Hematopoietic multipotent progenitor cell treated with erythropoietin and hydrocortisone succinate and interleukin-3 and kit ligand, for 6 days (in vitro differentiated cells): ENCODE data around the gene CTRL.

ENCODE experiments used
- DNase-seq: peaks from one replicate; pipeline ENCODE4 v3.0.0-alpha.2; 2015

Gene CTRL

DNA sequence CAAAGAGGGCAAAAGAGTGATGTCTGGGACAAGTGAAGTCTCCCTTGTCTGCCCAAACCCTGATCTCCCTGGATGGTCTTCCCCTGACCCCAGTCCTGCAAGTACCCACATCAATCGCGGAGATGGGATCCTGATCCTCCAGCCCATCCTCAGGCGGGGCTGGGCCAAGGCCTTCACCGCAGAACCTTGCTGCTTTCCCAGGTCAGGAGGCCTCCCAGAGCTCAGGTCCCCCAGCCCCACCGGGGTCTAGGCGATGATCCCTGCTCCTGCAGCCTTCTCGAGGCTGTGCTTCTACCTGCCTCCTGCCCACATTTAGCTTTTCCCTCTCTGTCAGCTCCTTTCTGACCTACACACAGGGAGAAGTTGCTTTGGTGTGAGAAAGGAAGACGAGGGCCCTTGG, 30.5 kb upstream of the CTRL start:
- no peak for DNase-seq

DNA sequence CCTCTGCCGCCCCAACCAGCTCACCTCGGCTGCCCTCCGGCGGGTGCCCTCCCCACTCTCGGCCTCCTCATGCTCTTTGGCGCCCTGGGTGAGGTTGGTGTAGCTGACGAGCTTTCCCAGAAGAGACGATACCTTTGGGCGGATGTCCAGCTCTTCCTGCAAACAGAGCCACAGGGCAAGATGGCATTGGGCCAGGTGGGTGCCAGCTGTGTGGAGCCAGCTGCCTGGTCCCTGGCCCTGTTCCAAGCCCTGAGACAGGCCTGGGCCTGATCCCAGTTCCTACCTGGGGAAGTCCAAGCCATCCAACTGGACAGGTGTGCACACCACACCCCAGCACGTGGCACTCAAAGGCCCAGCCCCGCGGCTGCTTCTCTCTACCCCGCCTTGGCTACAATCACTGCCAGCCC, 29.9 kb upstream of the CTRL start:
- DNase-seq = no peak

DNA sequence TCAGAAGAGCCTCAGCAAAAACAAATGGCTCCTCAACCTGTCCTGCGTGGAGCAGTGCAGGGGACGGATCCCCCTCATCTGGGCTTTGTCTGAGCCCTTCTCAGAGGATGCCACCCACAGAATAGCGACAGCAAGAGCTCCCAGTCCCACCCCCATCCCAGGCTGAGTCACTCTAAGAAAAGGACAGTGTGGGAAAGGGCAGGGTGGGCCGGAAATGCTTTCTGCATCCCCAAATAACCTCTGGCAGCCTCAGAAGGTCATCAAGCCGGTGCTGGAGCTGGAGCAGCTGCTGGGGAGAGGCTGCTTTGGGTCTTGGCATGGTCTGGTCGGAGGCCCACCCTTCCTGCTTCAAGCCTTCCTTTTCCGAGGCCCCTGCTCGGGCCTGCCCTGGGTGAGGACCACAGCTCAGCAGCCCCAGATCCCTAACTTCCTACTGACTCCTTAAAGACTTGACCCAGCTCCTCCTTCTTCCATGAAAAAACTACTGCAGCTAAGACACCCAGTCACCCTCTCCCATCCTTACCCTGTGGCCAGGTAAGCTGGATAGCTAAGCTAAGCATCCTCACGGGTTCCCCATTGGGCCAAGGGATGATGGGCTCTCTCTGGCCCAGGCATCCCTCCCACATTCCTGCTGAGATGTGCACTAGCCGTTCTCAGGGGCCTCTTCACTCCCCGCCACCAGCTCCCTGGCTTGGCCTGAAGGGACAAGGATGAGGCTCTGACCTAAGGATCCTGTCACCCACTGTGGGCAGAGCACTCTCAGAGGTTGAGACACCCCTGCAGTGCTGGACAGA, 28.1 kb upstream of the CTRL start:
- DNase-seq = no peak

DNA sequence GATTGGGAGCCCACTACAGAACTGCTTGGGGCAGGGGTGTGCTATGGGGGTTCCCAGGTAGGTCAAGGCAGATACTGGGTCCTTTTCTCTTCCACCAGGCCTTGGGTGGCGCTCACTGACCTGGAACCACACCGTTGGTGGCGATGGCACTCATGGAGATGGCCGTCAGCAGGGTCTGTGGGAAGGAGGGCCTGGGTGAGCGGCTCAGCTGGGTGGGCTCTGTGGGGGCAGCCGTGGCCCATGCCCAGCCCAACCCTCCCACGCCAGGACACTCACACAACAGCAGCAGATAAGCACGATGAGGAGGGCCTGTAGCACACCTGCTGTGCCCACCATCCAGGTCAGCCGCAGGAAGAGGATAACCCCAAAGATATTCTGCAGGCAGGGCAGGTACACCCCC, 26.0 kb upstream of the CTRL start:
- no peak for DNase-seq

DNA sequence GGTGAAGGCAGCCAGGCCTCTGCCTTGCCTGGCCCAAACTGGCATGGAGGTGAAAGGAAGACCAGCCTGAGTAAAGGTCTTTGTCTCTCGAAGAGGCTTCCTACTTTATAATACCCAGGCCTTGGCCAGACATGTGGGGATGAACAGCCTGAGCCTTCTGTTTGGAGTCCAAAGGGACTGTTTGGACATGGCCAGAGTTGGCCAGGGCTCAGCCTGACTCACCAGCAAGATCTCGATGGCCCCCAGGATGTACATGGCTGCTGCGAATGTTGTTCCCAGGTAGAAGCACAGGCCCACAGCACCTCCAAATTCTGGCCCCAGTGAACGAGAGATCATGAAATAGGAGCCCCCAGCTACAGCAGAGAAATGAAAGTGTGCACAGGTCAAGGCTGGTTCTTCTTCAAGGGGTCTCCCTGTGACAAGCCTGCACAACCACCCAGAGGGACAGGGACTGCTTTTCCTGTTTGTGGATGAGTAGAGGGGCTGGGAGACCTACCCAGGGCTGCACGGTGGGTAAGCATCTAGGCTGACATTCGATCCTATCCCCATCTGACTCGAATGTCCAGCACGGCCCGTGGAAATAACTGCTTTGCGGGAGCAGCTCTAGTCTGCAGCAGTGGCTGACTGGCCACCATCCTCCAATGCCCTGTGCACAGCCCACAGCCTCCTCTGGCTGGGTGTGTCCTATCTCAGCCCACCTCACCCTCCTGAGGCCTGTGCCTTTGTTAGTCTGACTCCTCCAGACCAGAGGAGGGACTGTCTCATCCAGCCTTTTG, 22.9 kb upstream of the CTRL start:
- DNase-seq = no peak

DNA sequence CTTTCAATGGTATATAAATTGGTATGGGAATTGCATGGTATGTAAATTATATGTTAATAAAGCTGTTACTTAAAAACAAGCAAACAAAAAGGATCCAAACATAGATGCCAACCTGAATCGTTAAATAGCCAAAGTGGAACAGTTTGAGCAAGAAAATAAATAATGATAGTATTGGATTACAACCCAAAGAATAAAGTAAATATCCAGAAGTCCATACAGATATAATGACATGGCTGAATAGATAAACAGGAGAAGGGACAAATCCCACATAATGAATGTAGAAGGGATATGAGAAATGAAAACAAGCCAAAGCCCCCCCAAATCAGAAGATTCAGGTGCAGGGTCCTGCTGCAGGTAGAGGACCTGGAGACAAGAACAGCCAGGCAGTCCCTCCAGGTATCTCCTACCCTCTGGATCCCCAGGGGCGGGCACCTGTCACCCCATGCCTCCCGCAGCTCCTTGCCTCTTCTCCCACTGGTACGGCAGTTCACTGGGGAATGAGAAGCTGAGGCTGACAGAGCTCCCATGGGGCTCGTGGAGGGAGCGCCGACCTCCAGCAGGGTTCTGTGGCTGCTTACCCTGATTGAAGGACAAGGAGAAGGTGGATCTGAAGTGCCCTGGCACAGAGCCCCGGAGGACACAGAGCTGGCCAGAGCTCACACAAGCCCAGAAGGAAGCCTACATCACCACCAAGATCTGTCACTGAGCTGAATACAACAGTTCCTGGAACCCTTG, 22.1 kb upstream of the CTRL start:
- no peak for DNase-seq

DNA sequence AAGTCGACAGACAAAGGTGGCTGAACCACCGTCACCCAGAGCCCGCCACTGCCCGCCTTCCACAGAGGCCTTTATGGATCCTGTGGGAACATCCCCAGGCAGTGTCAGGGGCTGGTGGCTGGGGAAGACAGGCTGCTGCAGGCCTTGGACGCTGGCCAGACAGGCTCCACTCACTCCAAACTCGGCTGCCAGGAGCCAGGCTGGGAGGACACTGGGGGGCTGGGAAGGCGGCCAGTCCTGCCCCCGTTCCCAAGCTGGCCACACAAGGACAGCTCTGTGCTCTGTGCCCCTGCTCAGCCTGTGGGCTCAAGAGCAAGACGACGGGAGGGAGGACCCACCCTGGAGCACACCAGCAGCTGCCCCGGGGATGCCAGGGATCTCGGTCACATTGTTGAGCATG, 19.8 kb upstream of the CTRL start:
- no peak for DNase-seq

DNA sequence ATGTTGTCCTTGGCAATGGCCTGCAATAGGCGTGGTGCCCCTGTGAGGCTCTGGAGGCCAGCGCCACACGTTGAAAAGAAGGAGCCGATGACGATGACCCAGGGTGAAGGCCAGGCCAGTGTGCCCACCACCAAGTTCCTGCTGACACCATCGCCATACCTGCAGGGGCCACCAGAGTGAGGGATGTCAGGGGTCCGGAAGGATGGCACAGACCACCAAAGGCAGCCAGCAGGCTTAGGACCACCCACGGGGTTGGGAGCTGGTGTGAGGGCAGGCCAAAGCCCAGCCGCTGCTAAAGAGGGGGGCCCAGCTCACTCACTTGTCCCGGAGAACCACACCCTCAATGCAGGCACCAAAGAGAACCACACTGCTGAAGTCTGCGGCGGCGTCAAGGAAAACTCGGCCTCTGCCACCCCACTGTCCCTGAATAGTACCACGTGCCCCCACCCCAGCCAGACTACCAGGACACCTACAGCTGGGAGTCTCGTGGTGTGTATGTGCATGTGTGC, 18.7 kb upstream of the CTRL start:
- DNase-seq = no peak

DNA sequence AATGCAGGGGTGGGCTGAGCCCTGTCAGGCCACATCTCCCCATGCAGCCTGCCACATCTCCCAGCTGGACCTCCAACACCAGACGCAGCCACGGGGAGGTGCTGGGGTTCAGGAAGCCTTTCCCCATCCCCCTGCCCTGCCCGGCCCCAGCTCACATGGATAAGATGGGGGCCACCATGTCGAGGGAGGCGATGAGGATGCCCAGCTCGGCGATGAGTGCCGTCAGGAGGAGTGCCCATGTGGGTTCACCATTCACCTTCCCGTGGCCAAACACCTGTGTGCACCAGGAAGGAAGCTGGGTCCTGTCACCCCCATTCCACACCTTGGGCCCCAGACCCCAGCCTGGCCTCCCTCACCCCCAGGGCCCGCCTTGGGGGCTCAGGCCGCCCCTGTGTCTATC, 18.0 kb upstream of the CTRL start:
- DNase-seq = no peak

DNA sequence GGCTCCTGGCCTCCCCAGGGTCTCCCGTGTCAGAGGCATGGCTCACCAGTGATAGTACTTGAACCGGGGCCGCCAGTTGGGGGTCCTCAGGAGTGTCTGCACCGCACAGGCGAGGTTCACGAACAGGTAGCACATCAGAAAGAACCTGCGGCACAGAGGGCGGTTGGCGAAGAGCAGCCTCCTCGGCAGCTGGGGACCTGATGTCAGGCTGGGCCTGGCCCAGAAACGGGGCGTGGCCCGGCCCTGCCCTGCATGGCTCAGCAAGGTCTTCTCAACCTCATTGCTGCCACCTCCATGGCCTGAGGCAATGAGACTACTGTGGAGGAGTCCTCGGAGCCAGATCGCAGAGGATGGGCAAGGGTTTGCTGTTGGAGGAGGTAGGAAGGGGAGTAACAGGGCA, 16.4 kb upstream of the CTRL start:
- no peak for DNase-seq

DNA sequence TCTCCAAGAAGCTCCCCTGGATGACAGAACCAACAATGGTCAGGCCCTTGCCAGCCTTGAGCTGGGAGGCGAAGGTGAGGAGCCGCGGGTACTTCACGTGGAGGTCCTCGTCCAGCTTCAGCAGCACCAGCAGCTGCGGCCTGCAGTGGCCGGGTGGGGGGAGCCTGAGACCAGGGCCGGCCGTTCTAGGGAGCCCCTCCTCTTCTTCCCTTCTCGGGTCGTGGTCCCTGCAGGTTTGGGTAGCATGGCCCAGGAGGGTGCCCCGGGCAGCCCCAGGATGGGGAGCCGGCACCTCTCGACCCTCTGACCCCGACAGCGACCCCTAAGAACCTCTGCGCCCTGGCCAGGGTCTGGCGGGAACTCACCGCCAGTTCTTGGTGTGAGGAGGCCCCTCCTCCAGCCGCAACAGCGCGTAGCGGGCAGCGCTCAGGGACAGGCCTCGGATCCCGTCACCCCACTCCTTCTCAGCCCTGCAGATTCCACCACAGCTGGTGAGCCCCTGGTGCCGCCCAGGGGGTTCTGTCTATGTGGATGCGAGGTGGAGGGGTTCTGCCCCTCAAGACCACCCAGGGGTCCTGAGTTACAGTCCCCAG, 15.4 kb upstream of the CTRL start:
- DNase-seq = no peak

DNA sequence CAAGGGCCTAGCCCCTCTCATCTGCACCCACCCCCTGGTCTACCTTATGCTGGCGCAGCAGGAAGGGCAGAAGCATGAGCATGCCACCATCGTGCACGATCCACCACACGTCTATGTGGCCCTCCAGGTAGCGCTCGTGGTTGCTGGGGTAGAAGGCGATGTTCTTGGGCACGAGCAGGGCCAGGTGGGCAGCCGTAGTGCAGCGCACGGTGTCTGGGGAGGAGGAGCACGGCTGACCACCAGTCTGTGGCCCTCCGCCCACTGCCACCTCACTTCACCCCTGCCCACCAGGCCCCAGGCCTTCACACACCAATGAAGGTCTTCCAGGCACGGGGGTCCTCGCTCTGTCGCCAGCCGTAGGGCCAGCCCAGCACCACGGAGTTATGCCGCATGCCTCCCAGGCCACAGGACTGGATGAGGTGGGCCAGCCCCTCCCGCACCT, 14.5 kb upstream of the CTRL start:
- no peak for DNase-seq

DNA sequence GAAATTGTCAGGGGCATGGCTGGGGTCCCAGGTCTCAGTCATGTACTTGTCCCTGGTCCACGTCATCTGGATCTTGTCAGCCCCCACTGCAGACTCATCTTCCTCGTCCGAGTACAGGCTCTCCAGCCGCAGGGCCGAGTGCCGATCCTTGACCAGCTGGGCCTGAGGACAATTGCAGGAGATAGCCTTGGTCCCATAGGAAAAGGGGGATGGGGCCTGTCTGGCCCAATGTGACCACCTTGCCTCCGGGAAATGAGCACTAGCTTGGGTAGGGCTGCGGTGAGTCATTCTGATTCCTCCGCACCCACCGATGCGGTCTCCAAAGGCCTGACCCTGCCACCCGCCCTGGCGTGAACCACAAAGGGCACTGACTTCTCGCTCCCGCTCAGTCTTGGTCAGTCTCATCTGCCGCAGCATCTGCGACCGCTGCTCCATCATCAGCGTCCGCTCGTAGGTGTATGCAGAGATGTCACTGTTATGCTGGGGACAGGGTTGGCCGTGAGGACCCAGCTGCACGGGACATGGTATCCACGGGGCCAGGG, 13.8 kb upstream of the CTRL start:
- DNase-seq = no peak

DNA sequence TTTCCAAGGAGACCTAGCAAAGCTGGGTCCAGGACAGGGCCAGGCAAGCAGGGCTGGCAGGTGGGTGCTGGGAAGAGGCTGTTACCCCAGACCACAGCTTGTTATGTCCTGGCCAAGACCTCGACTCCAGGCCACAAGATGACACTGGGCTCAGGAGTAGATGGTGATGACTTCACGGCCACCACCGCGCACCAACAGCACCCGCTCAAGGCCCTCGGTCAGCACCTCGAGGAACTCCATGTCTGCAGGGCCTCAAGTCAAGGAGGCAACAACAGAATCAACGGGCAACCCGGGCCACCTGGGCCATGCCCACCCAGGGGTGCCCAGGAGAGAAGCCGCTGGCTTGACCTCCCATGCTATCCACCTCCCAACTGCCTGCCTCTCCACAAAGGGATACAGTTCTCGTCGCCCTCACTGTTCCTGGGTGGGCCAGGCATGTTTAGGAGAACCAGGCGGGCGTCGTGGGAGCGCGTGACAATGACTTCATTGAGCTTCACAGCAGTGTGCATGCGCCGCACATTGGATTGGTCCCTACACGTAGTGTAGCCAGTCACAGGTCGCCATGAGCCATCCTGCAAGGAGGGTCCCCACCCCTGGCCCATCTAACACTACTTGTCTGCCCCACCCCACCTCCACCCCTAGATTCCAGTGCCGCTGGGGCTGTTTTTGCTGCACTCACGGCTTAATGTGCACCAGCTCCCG, 13.2 kb upstream of the CTRL start:
- no peak for DNase-seq

DNA sequence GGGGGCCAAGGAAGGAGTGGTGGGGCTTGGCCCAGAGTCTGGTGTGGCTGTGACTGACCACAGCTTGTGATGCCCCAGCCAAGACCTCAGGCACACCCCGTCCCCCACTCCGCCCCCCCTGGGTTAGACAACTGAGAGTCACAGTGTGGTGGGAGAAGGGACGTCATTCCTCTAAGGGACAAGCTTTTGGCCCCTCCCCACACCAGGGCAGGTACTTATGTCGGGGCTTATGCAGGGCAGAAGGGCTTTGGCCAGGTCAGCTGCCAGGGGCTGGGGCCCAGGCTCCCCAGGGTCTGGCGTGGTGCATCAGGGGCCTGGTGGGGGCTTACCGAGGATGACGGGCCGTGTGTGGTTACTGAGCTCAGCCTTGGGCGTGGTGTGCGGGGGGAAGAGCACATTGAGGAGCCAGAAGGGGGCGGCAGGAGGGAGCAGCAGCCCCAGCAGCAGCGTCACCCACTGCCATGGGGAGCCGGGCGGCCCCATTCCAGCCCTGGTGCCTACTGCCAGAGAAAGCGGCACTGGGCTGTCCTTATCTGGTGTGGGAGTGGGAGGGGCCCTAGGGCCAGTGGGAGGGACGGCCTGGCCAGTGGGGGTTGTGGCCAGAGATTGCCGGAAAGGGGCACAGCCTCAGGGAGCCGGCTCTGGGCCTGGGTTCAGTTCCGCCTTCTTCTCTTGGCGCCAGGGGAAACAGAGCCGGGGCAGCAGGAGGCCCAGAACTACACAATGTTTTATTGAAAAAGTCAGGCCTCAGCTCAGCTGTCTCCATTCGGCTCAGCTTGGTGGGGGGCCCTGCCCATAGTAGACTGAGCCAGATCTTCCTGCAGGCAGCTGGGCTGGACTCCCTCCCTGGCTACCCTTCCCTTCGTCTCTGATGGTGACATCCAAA, 12.2 kb upstream of the CTRL start, which contains the start of gene LCAT:
LCAT (minus strand) TSS at position 502 of the 886 bp plus-strand sequence; CDS start at position 483, 19 bp downstream.
- DNase-seq = no peak

DNA sequence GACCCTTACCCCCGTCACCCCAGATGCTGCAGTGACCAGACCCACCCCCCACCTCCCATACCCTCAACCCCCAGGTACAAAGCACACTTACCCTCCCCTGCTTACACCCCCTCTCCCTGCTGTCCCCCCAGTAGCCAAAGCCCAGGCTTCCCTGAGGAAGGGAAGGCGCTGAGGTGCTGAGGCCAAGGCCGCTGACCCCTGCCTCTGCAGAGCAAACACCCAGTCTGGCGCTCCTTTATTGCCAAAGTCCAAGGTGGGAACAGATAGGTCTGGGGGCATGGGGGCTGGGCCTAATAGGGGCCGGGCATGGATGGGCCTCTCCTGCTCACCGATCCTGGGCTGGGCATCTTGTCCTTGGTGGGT, 11.6 kb upstream of the CTRL start:
- no peak for DNase-seq

DNA sequence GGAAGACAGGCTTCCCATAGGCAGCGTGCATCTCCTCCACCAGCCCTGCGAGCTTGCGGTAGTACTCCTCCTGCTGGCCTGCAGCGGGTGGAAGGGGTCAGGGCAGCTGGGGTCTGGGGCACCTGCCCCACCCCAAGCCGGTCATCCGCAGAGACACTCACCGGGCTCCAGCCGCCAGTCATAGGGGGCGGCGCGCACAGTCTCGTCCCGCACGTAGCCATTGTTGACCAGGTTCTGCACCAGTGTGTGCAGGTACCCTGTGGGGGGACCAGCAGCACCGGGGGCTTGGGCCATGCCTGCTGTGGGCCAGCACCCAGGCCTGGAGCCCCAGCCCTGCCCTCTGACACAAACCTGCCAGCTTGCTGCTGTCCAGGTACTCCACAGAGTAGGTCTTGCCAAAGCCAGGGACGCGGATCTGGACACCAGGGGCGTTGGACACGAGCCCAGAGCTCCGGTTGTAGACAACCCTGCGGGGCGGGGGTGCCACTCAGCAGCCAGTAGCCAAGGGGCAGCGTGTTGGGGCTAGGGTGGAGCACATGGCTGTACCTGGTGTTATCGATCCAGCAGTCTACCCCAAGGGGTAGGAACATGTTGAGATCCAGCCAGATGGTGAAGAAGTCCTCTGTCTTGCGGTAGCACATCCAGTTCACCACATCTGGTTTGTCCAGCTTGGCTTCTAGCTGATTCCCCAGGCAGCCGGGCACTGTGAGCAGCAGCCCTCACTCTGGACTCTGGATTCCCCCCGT, 11.0 kb upstream of the CTRL start:
- no peak for DNase-seq

DNA sequence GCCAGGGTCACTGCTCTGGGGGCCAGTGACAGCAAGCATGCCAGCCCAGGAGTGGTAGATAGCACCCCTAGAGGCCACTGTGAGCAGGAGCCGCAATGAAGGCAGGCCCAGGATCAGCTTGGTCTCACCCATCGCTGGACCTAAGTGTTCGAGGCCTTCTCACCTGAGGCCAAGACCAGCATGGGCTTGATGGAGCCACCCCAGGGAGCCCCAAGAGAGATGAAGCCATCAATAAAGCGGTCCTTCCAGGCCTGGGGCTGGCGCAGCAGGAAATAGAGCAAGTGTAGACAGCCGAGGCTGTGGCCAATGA, 10.5 kb upstream of the CTRL start:
- peak; percentile 76 for DNase-seq

DNA sequence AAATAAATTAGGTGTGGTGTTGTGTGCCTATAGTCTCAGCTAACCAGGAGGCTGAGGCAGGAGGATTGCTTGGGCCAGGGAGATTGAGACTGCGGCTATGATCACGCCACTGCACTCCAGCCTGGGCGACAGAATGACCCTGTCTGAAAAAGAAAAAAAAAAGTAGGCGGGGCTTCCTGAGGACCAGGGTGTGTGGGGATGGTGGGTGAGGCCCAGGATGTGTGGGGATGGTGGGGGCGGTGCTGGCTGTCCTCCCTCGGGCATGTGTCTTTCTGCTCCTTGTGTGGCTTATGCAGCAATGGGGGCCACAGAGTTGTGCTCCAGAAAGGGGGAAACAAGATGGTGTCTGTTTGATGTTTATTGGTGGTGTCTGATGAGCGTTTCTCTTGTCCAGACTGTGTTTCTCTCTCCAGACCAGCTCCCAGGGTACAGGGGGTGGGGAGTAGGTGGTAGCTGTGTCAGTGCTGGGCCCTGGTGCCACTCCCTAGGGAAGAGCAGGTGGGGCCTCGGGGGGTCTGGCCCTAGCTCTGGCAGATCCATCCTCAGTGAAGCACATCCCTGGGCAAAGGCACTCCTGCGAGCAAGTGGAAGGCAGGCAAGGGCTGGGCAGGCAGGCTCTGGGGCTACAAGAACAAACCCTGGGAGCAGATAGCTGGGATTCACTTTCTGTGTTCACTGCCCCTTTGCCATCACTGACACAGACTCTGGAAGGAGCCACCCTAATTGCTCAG, 10.0 kb upstream of the CTRL start:
- peak; percentile 31 for DNase-seq
